GM12872 (cell line): ENCODE results near the gene MTM1.

ENCODE experiments used
- CTCF ChIP-seq: IDR thresholded peaks from 3 replicates; pipeline ENCODE4 v1.5.1; 2011; ENCODE audit warnings: low read depth, mild to moderate bottlenecking, low read length, moderate library complexity; ENCODE audit not compliant: insufficient read depth

Gene MTM1

GRCh38 chrX:150610043-150610442 lies 41.6 kb downstream of the MTM1 start:
- no peak for TF ChIP-seq CTCF

- no peak for TF ChIP-seq CTCF
Observed at GRCh38 chrX:150610446-150610845, 42.0 kb downstream of the MTM1 start.

GRCh38 chrX:150615356-150615755 lies 46.9 kb downstream of the MTM1 start:
- TF ChIP-seq CTCF: no peak

- TF ChIP-seq CTCF: no peak
Observed at GRCh38 chrX:150616179-150616862, 47.9 kb downstream of the MTM1 start.

GRCh38 chrX:150616863-150617198 lies 48.4 kb downstream of the MTM1 start:
- TF ChIP-seq CTCF: no peak

- TF ChIP-seq CTCF: no peak
Observed at GRCh38 chrX:150621652-150622051, 53.2 kb downstream of the MTM1 start.

GRCh38 chrX:150623583-150623982 lies 55.2 kb downstream of the MTM1 start:
- no peak for TF ChIP-seq CTCF
